HG03521 (cell line): ENCODE data around the gene AP1S2.
"Not testable (repeated sequence)": the region's sequence is repeated elsewhere in the genome, so short reads cannot be mapped to it uniquely, and the experiment has no call there.

Experiments
- ATAC-seq: cut with Tn5 transposase; IDR thresholded peaks from one replicate; pipeline ENCODE4 v1.9.1; 2021; ENCODE audit warnings: mild to moderate bottlenecking, moderate library complexity; ENCODE audit not compliant: unreplicated experiment

Gene AP1S2

GRCh38 chrX:15854712-15855567 lies at the start of gene AP1S2:
Gene AP1S2, minus strand, starts transcription at chrX:15854813. Its CDS starts 2,289 bp downstream, at chrX:15852524.
- peak; percentile 96 for ATAC-seq

- ATAC-seq: peak; percentile 82
Observed at GRCh38 chrX:15903186-15903681, 48.6 kb upstream of the AP1S2 start.

- no peak for ATAC-seq
Observed at GRCh38 chrX:15895334-15895733, 40.7 kb upstream of the AP1S2 start.

GRCh38 chrX:15894724-15895123 lies 40.1 kb upstream of the AP1S2 start:
- no peak for ATAC-seq

GRCh38 chrX:15890463-15890862 lies 35.9 kb upstream of the AP1S2 start:
- no peak for ATAC-seq

GRCh38 chrX:15888062-15888461 lies 33.4 kb upstream of the AP1S2 start:
- ATAC-seq: no peak

GRCh38 chrX:15883540-15883863 lies 28.9 kb upstream of the AP1S2 start:
- no peak for ATAC-seq

GRCh38 chrX:15882704-15883539 lies 28.3 kb upstream of the AP1S2 start:
- ATAC-seq: peak; percentile 75

- ATAC-seq: no peak
Observed at GRCh38 chrX:15881381-15881897, 26.8 kb upstream of the AP1S2 start.

- not testable (repeated sequence) for ATAC-seq
Observed at GRCh38 chrX:15877914-15878313, 23.3 kb upstream of the AP1S2 start.

GRCh38 chrX:15877380-15877779 lies 22.8 kb upstream of the AP1S2 start:
- ATAC-seq: no peak

GRCh38 chrX:15874672-15875071 lies 20.1 kb upstream of the AP1S2 start:
- ATAC-seq: no peak

GRCh38 chrX:15873566-15873965 lies 19.0 kb upstream of the AP1S2 start:
- ATAC-seq: no peak

GRCh38 chrX:15870310-15870709 lies 15.7 kb upstream of the AP1S2 start:
- no peak for ATAC-seq

GRCh38 chrX:15869695-15870094 lies 15.1 kb upstream of the AP1S2 start:
- ATAC-seq: no peak

GRCh38 chrX:15866147-15866546 lies 11.5 kb upstream of the AP1S2 start:
- ATAC-seq: no peak

GRCh38 chrX:15864629-15865028 lies 10.0 kb upstream of the AP1S2 start:
- no peak for ATAC-seq

GRCh38 chrX:15864023-15864422 lies 9.4 kb upstream of the AP1S2 start:
- ATAC-seq: no peak

GRCh38 chrX:15860921-15861320 lies 6.3 kb upstream of the AP1S2 start:
- no peak for ATAC-seq

GRCh38 chrX:15858051-15858450 lies 3.4 kb upstream of the AP1S2 start:
- ATAC-seq: no peak

- no peak for ATAC-seq
Observed at GRCh38 chrX:15856636-15857035, 2.0 kb upstream of the AP1S2 start.

GRCh38 chrX:15856222-15856587 lies 1.6 kb upstream of the AP1S2 start:
- ATAC-seq: no peak
